ENCODE data around the gene CHEK1.

DNA sequence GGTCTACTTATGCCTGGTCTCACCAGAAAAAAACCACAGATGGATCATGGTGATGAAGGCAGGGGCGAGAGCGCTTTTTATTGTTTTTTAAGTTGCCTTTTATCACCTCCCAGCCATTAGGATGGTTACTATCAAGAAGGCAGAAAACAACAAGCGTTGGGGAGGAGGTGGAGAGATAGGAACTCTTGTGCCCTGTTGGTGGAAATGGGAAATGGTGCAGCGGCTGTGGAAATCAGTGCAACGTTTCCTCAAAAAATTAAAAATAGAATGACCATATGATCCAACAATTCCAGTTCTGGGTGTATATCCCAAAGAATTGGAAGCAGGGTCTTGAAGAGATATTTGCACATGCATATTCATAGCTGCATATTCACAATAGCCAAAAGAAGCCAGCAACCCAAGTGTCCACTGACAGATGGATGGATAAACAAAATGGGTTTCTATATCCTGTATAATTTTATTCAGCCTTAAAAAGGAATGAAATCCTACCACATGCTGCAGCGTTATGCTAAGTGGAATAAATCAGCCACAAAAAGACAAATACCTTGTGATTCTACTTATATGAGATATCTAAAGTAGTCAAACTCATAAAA lies 76.2 kb downstream of the CHEK1 start:
- TF ChIP-seq, protein P1, sequence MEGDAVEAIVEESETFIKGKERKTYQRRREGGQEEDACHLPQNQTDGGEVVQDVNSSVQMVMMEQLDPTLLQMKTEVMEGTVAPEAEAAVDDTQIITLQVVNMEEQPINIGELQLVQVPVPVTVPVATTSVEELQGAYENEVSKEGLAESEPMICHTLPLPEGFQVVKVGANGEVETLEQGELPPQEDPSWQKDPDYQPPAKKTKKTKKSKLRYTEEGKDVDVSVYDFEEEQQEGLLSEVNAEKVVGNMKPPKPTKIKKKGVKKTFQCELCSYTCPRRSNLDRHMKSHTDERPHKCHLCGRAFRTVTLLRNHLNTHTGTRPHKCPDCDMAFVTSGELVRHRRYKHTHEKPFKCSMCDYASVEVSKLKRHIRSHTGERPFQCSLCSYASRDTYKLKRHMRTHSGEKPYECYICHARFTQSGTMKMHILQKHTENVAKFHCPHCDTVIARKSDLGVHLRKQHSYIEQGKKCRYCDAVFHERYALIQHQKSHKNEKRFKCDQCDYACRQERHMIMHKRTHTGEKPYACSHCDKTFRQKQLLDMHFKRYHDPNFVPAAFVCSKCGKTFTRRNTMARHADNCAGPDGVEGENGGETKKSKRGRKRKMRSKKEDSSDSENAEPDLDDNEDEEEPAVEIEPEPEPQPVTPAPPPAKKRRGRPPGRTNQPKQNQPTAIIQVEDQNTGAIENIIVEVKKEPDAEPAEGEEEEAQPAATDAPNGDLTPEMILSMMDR (IDR thresholded peaks at IDR 0.05) = no peak
- TF ChIP-seq EZH2phosphoT487 (IDR thresholded peaks at IDR 0.05) = no peak
